ENCODE data around the gene GALNT14.

DNA sequence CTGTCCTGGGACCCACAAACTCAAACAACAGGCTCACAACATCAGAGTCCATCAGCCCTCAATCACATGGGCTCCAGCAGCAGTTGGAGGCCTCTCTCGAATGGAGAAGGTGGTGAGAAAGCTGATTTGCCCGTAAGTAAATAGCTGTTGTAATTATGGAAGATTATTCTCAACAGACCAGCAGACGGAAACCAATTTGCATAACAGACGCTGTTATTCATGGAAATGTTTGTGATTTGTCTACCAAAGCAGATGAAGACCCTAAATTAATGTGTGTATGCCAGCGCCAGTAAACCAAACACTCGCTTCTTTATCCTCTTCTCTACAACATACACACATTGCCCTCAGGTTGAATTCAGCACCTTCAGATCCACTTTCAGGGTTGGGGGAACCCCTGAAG lies 23.4 kb upstream of the GALNT14 start:
- TF ChIP-seq JUND (IDR thresholded peaks at IDR 0.05; ENCODE audit: low read depth, low read length) (no peak), MYC (IDR thresholded peaks at IDR 0.05; ENCODE audit: insufficient read depth, insufficient read length, insufficient replicate concordance, low read length, severe bottlenecking) (no peak), HCFC1 (IDR thresholded peaks at IDR 0.05; ENCODE audit: low read length) (no peak), CEBPB (IDR thresholded peaks at IDR 0.05; ENCODE audit: borderline replicate concordance in 1 of 2, low read depth in 2 of 2, low read length in 2 of 2) (no peak), RAD21 (IDR thresholded peaks at IDR 0.05; ENCODE audit: insufficient read depth, low read depth, low read length) (no peak), SIN3A (IDR thresholded peaks at IDR 0.05; ENCODE audit: low read depth, low read length) (no peak), BACH1 (IDR thresholded peaks at IDR 0.05; ENCODE audit: borderline replicate concordance) (no peak), CBX3 (IDR thresholded peaks at IDR 0.05; ENCODE audit: borderline replicate concordance, low read depth) (no peak), POLR2A (IDR thresholded peaks at IDR 0.05; ENCODE audit: low read depth, low read length) (no peak)
- TF ChIP-seq, protein P1, sequence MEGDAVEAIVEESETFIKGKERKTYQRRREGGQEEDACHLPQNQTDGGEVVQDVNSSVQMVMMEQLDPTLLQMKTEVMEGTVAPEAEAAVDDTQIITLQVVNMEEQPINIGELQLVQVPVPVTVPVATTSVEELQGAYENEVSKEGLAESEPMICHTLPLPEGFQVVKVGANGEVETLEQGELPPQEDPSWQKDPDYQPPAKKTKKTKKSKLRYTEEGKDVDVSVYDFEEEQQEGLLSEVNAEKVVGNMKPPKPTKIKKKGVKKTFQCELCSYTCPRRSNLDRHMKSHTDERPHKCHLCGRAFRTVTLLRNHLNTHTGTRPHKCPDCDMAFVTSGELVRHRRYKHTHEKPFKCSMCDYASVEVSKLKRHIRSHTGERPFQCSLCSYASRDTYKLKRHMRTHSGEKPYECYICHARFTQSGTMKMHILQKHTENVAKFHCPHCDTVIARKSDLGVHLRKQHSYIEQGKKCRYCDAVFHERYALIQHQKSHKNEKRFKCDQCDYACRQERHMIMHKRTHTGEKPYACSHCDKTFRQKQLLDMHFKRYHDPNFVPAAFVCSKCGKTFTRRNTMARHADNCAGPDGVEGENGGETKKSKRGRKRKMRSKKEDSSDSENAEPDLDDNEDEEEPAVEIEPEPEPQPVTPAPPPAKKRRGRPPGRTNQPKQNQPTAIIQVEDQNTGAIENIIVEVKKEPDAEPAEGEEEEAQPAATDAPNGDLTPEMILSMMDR (IDR thresholded peaks at IDR 0.05 in 2 of 3, conservative IDR thresholded peaks at IDR 0.05 in 1 of 3; ENCODE audit: control insufficient read depth in 2 of 3, extremely low read depth in 1 of 3, insufficient read depth in 1 of 3, low read depth in 3 of 3, low read length in 3 of 3) = no peak
